HL-60 (cell line): ENCODE measurements around the gene FGGY.
"Not testable (repeated sequence)": the region's sequence is repeated elsewhere in the genome, so short reads cannot be mapped to it uniquely, and the experiment has no call there.

Experiments
- DNase-seq, 2 experiments: peaks; one replicate each; pipeline ENCODE4 v3.0.0-alpha.2; 2010 to 2020; ENCODE audit warnings: low read depth in 1 of 2, low spot score in 1 of 2
- H3K27ac ChIP-seq: fragments of 250-450 bp; sonication (Bioruptor Pico); replicated peaks from 2 replicates; pipeline ENCODE4 v1.5.1; 2020; ENCODE audit warnings: mild to moderate bottlenecking, moderate library complexity
- H3K27me3 ChIP-seq: fragments of 250-450 bp; sonication (Bioruptor Pico); 2 replicates; pipeline ENCODE4 v1.5.1; 2021; ENCODE audit warnings: mild to moderate bottlenecking, moderate library complexity; ENCODE audit not compliant: insufficient read depth, poor library complexity, severe bottlenecking
- H3K4me3 ChIP-seq: replicated peaks from 2 replicates; pipeline ENCODE4 v1.5.1; 2011; ENCODE audit warnings: mild to moderate bottlenecking, control low read depth, low read length; ENCODE audit not compliant: insufficient read depth
- CTCF ChIP-seq: IDR thresholded peaks from one replicate; pipeline ENCODE4 v1.5.1; 2011; ENCODE audit warnings: low read length, control low read depth, inconsistent platforms; ENCODE audit not compliant: insufficient read depth
- GABPA ChIP-seq: IDR thresholded peaks from 2 replicates; pipeline ENCODE4 v1.6.1; 2012; ENCODE audit warnings: low read depth
- POLR2AphosphoS5 ChIP-seq: IDR thresholded peaks from 2 replicates; pipeline ENCODE4 v1.6.1; 2012; ENCODE audit warnings: low read depth
- REST ChIP-seq: IDR thresholded peaks from 2 replicates; pipeline ENCODE4 v1.6.1; 2012; ENCODE audit warnings: low read depth; ENCODE audit not compliant: insufficient replicate concordance
- SPI1 ChIP-seq: IDR thresholded peaks from 2 replicates; pipeline ENCODE4 v1.6.1; 2012; ENCODE audit warnings: low read depth, mild to moderate bottlenecking, borderline replicate concordance

Gene FGGY

GRCh38 chr1:59706303-59706599 lies 409.4 kb downstream of the FGGY start:
- Histone ChIP-seq H3K27me3 (no peaks in the 10 kb centered on the region), H3K4me3 (no peak overlapping the region), H3K27ac (no peak overlapping the region)
- DNase-seq, result no peak
- TF ChIP-seq REST, result no peak
- no peak for TF ChIP-seq POLR2AphosphoS5
- TF ChIP-seq CTCF, result no peak
- no peak for TF ChIP-seq SPI1
- no peak for TF ChIP-seq GABPA

- H3K27ac ChIP-seq, result no peak overlapping the region
- TF ChIP-seq REST (no peak), SPI1 (no peak), CTCF (no peak), GABPA (no peak), POLR2AphosphoS5 (no peak)
- H3K27me3 ChIP-seq, result no peaks in the 10 kb centered on the region
- no peak overlapping the region for H3K4me3 ChIP-seq
- DNase-seq, result no peak
These were observed 410.4 kb downstream of the FGGY start for GRCh38 chr1:59707178-59707791.

- Histone ChIP-seq H3K27me3 (no peaks in the 10 kb centered on the region), H3K4me3 (no peak overlapping the region), H3K27ac (no peak overlapping the region)
- no peak for DNase-seq
- TF ChIP-seq SPI1, result no peak
- no peak for TF ChIP-seq POLR2AphosphoS5
- no peak for TF ChIP-seq REST
- TF ChIP-seq GABPA, result no peak
- TF ChIP-seq CTCF, result no peak
These were observed 412.4 kb downstream of the FGGY start for GRCh38 chr1:59709333-59709732.

- not testable (repeated sequence) for DNase-seq, H3K27ac ChIP-seq, H3K27me3 ChIP-seq, H3K4me3 ChIP-seq
These were observed 414.0 kb downstream of the FGGY start for GRCh38 chr1:59710920-59711319.
